Breast epithelium (tissue), 3 donors: ENCODE results near the gene LCAT.

Experiments used
- CTCF ChIP-seq, 3 donors: fragments of 450-650 bp; IDR thresholded peaks; one replicate each; pipeline ENCODE4 v1.5.1; 2016 to 2017; ENCODE audit warnings: antibody characterized with exemption in 3 of 3, mild to moderate bottlenecking in 3 of 3, moderate library complexity in 3 of 3
- POLR2A ChIP-seq: fragments of 450-650 bp; IDR thresholded peaks from one replicate; pipeline ENCODE4 v1.6.1; 2016; ENCODE audit warnings: antibody characterized with exemption, mild to moderate bottlenecking, moderate library complexity
- POLR2AphosphoS5 ChIP-seq, 3 donors: sonication (generic); formaldehyde crosslinking; IDR thresholded peaks; one replicate each; pipeline ENCODE4 v1.6.1; 2017; ENCODE audit warnings: antibody characterized with exemption in 3 of 3

- TF ChIP-seq POLR2A: no peak
- no peak for TF ChIP-seq CTCF (IDR thresholded peaks at IDR 0.05)
- TF ChIP-seq POLR2AphosphoS5 (IDR thresholded peaks at IDR 0.05): no peak
Measured at GRCh38 chr16:67930191-67930590, 13.7 kb downstream of the LCAT start.
